PC-3 (cell line): Measurements from ENCODE around the gene PCDHB2. TPM values are rescaled to one million over a fixed set of nuclear protein-coding genes. Genes with fewer than 3 reads are reported as not detected.

ENCODE experiments used
- ATAC-seq: fragments of 200-7000 bp; cut with Tn5 transposase; 2 replicates; pipeline ENCODE4 v1.9.1; 2020; ENCODE audit warnings: mild to moderate bottlenecking, moderate library complexity
- BruUV-seq: library from RNA; stranded (reverse); fragments of 400-500 nt; replicated peaks from 2 replicates; lab custom pipeline; 2021; lab: Mats Ljungman, UMichigan
- CTCF ChIA-PET: fragments of 300-600 bp; sonication (Branson Sonifier 250); formaldehyde crosslinking; loops from one replicate; lab custom pipeline; 2022; ENCODE audit warnings: antibody characterized with exemption; lab: Charles Lee
- POLR2A ChIA-PET: fragments of 300-600 bp; sonication (Branson Sonifier 250); formaldehyde crosslinking; loops from one replicate; lab custom pipeline; 2022; ENCODE audit warnings: antibody characterized with exemption; ENCODE audit not compliant: unreplicated experiment; lab: Charles Lee
- DNase-seq: peaks from one replicate; pipeline ENCODE4 v3.0.0-alpha.2; 2015
- H2AFZ ChIP-seq: fragments of 300-600 bp; sonication (generic); 2 replicates; pipeline ENCODE4 v1.6.0; 2016; ENCODE audit warnings: antibody characterized with exemption, low read length
- H3F3A ChIP-seq: fragments of 300-600 bp; sonication (generic); one replicate; pipeline ENCODE4 v1.6.0; 2017; ENCODE audit warnings: antibody characterized with exemption, low read length, control low read depth, mild to moderate bottlenecking; ENCODE audit not compliant: unreplicated experiment
- H3K27ac ChIP-seq: fragments of 300-600 bp; sonication (generic); 2 replicates; pipeline ENCODE4 v1.5.1; 2016; ENCODE audit warnings: mild to moderate bottlenecking, low read length
- H3K27me3 ChIP-seq: fragments of 300-600 bp; sonication (generic); 2 replicates; pipeline ENCODE4 v1.6.1; 2016; ENCODE audit warnings: low read length, mixed read lengths
- H3K36me3 ChIP-seq: fragments of 300-600 bp; sonication (generic); 2 replicates; pipeline ENCODE4 v1.6.1; 2016; ENCODE audit warnings: low read depth, mixed run types, low read length, mixed read lengths
- H3K4me1 ChIP-seq: fragments of 300-600 bp; sonication (generic); 2 replicates; pipeline ENCODE4 v1.5.1; 2016; ENCODE audit warnings: low read length; ENCODE audit not compliant: insufficient read depth
- H3K4me2 ChIP-seq: fragments of 300-600 bp; sonication (generic); 2 replicates; pipeline ENCODE4 v1.6.0; 2016; ENCODE audit warnings: low read length
- H3K4me3 ChIP-seq: fragments of 300-600 bp; sonication (generic); 2 replicates; pipeline ENCODE4 v1.5.1; 2016; ENCODE audit warnings: mild to moderate bottlenecking, low read length, mixed read lengths
- H3K79me2 ChIP-seq: fragments of 300-600 bp; sonication (generic); 2 replicates; pipeline ENCODE4 v1.6.1; 2017; ENCODE audit warnings: low read length, mixed read lengths
- H3K9ac ChIP-seq: fragments of 300-600 bp; sonication (generic); 2 replicates; pipeline ENCODE4 v1.6.0; 2016; ENCODE audit warnings: mild to moderate bottlenecking, low read length
- H3K9me2 ChIP-seq: fragments of 300-600 bp; sonication (generic); replicated peaks from 2 replicates; pipeline ENCODE4 v1.6.1; 2016; ENCODE audit warnings: mixed run types, low read length, mixed read lengths
- H3K9me3 ChIP-seq: fragments of 300-600 bp; sonication (generic); 2 replicates; pipeline ENCODE4 v1.6.1; 2016; ENCODE audit warnings: low read length, mixed read lengths
- H4K20me1 ChIP-seq: fragments of 300-600 bp; sonication (generic); 2 replicates; pipeline ENCODE4 v1.6.1; 2016; ENCODE audit warnings: low read length, mixed read lengths
- EZH2 ChIP-seq: fragments of 300-600 bp; sonication (generic); IDR thresholded peaks from one replicate; pipeline ENCODE4 v1.6.1; 2017; ENCODE audit warnings: antibody characterized with exemption, mild to moderate bottlenecking, low read length; ENCODE audit not compliant: unreplicated experiment
- EZH2phosphoT487 ChIP-seq: fragments of 300-600 bp; sonication (generic); IDR thresholded peaks from 2 replicates; pipeline ENCODE4 v1.6.1; 2018; ENCODE audit warnings: mild to moderate bottlenecking, antibody characterized with exemption, low read length, borderline replicate concordance
- intact Hi-C: fragments of 100-400 bp; cut with micrococcal nuclease; formaldehyde crosslinking; loops from 2 replicates; pipeline ENCODE4 v1.9.0; 2023
- total RNA-seq: library from RNA; depleted of rRNA; stranded (reverse); fragments of >200 nt; gene quantifications from 2 replicates; pipeline ENCODE4 v1.2.3, GENCODE V29; 2014
- TF ChIP-seq, protein P1 (sequence below): fragments of 300-600 bp; sonication (generic); conservative IDR thresholded peaks from 2 replicates; pipeline ENCODE4 v1.5.1; 2017; ENCODE audit warnings: antibody characterized with exemption, low read depth, mild to moderate bottlenecking, low read length

The PCDHB2 gene
- total RNA-seq, 1 experiment from 2014 or later = 13.8 TPM

DNA sequence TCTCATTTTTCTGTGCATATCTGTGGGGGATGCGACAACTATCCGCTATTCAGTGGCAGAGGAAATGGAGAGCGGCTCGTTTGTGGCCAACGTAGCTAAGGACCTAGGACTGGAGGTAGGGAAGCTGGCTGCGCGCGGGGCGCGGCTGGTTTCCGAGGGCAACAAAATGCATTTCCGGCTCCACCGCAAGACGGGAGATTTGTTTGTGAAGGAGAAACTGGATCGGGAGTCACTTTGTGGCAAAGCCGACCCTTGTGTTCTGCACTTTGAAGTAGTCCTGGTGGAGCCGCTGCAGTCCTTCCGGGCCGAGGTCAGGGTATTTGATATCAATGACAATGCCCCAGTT lies 42.9 kb upstream of the PCDHB2 start:
- TF ChIP-seq, protein P1, sequence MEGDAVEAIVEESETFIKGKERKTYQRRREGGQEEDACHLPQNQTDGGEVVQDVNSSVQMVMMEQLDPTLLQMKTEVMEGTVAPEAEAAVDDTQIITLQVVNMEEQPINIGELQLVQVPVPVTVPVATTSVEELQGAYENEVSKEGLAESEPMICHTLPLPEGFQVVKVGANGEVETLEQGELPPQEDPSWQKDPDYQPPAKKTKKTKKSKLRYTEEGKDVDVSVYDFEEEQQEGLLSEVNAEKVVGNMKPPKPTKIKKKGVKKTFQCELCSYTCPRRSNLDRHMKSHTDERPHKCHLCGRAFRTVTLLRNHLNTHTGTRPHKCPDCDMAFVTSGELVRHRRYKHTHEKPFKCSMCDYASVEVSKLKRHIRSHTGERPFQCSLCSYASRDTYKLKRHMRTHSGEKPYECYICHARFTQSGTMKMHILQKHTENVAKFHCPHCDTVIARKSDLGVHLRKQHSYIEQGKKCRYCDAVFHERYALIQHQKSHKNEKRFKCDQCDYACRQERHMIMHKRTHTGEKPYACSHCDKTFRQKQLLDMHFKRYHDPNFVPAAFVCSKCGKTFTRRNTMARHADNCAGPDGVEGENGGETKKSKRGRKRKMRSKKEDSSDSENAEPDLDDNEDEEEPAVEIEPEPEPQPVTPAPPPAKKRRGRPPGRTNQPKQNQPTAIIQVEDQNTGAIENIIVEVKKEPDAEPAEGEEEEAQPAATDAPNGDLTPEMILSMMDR = no peak
- TF ChIP-seq EZH2 (no peak), EZH2phosphoT487 (no peak)
- ChIA-PET POLR2A (interaction anchor here (0.6 kb wide), 1 partner anchor 872 kb away, joined by 4 read pairs; no protein-coding TSS in a partner anchor), CTCF (interaction anchor here (0.6 to 1.2 kb wide), 3 partner anchors 10 to 230 kb away, joined by 3 to 4 read pairs (median 3); partner anchors contain the start of gene PCDHA5)
- Histone ChIP-seq H3K4me2 (peak overlapping the region; percentile 88), H3K27me3 (no peaks in the 10 kb centered on the region), H3K4me1 (no peaks in the 10 kb centered on the region), H3K9me3 (no peaks in the 10 kb centered on the region), H3K79me2 (no peaks in the 10 kb centered on the region), H3K27ac (no peak overlapping the region), H3K9me2 (no peaks in the 10 kb centered on the region), H4K20me1 (no peaks in the 10 kb centered on the region), H3K4me3 (peak overlapping the region; percentile 80), H2AFZ (peak overlapping the region; percentile 89), H3F3A (no peaks in the 10 kb centered on the region), H3K36me3 (no peaks in the 10 kb centered on the region), H3K9ac (no peak overlapping the region)
- intact Hi-C loops = no loop called here
- ATAC-seq (peak; percentile 72), DNase-seq (peak; percentile 8)
- no TSS peak for BruUV-seq

DNA sequence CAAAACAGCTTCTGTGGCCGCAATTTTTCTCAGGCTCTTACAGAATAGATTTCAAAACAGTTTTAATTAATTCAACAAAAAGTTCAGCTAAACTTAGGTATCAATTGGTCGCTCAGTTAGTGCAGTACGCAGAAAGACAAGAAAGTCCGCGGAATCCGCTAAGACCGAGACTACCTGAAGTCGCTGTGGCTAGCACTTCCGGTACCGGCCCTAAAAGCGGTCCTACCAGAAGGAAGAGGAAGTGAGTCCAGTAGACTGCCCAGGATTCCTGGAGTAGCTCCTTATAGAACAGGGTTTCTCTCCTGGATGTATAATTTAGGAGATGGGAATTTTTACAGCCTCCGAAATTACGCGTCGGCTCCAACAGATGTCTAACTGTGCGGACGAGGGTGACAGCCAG lies 16.6 kb upstream of the PCDHB2 start:
- Histone ChIP-seq H2AFZ (no peak overlapping the region), H3K36me3 (no peaks in the 10 kb centered on the region), H3K9me3 (0 out of 2 replicates have a peak, but pooled peaks cover 3% of the 10 kb centered on the region), H3F3A (no peaks in the 10 kb centered on the region), H3K4me1 (no peaks in the 10 kb centered on the region), H3K79me2 (no peaks in the 10 kb centered on the region), H3K9me2 (no peaks in the 10 kb centered on the region), H3K27ac (no peak overlapping the region), H3K4me2 (no peak overlapping the region), H4K20me1 (no peaks in the 10 kb centered on the region), H3K4me3 (no peak overlapping the region), H3K9ac (no peak overlapping the region), H3K27me3 (no peaks in the 10 kb centered on the region)
- ChIA-PET CTCF (no interaction called here), POLR2A (no interaction called here)
- intact Hi-C loops = no loop called here
- BruUV-seq = no TSS peak
- ATAC-seq (no peak), DNase-seq (no peak)
- TF ChIP-seq, protein P1 = no peak
- TF ChIP-seq EZH2phosphoT487 (no peak), EZH2 (no peak)

DNA sequence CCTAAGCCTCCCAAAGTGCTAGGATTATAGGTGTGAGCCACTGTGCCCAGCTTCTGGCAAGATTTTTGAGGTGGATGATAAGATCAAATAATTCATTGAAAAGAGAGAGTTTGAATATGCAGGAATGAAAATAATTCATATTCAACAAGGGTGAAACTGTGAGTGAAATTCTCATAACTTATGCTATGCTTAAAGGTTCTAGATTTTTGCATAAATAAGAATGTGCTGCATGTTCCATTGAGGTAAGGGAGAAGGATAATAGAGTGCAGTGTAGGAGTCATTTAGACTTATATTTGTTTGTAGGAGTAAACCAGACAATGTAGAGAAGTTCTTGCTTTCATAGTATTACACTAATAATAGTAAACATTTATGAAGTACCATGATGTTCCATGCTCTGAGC lies 12.2 kb upstream of the PCDHB2 start:
- peaks cover 3% of the 10 kb centered on the region; the same call in 1 of the 2 replicates for H3K36me3 ChIP-seq
- ChIA-PET POLR2A (no interaction called here), CTCF (interaction anchor here (0.5 kb wide), 1 partner anchor 277 kb away, joined by 5 read pairs; no protein-coding TSS in a partner anchor)
- intact Hi-C loops = no loop called here
- H3K79me2 ChIP-seq = no peaks in the 10 kb centered on the region
- H3K9ac ChIP-seq = no peak overlapping the region
- no peak for ATAC-seq
- H3K4me2 ChIP-seq = no peak overlapping the region
- BruUV-seq = no TSS peak
- no peaks in the 10 kb centered on the region for H3K4me1 ChIP-seq
- TF ChIP-seq EZH2phosphoT487 = no peak
- TF ChIP-seq, protein P1 = no peak
- no peak for TF ChIP-seq EZH2
- H3K9me2 ChIP-seq = no peaks in the 10 kb centered on the region
- H3K27ac ChIP-seq = no peak overlapping the region
- H3K4me3 ChIP-seq = no peak overlapping the region
- H3F3A ChIP-seq = no peaks in the 10 kb centered on the region
- H3K9me3 ChIP-seq = 0 out of 2 replicates have a peak, but pooled peaks cover 3% of the 10 kb centered on the region
- H4K20me1 ChIP-seq = no peaks in the 10 kb centered on the region
- H2AFZ ChIP-seq = no peak overlapping the region
- H3K27me3 ChIP-seq = no peaks in the 10 kb centered on the region
- DNase-seq = no peak
